T-cell (primary cell): ENCODE data around the gene C14orf119. TPM values are rescaled to one million over a fixed set of nuclear protein-coding genes. Genes with fewer than 3 reads are reported as not detected.

Source experiments
- ATAC-seq, 4 experiments: fragments of 200-7000 bp in 3 of 4; fragments of 150-1000 bp in 1 of 4; cut with Tn5 transposase; replicated peaks in 1 of 4; 1 replicate in 3 of 4; 2 replicates in 1 of 4; pipeline ENCODE4 v1.10.0; 2021; ENCODE audit warnings: moderate library complexity in 3 of 4, mild to moderate bottlenecking in 2 of 4, moderate number of reproducible peaks in 1 of 4
- CTCF ChIA-PET, 2 donors: fragments of 300-600 bp; sonication (Branson Sonifier 250); formaldehyde crosslinking; loops; one replicate each; lab custom pipeline; 2022; ENCODE audit warnings: antibody characterized with exemption in 2 of 2; lab: Charles Lee
- POLR2A ChIA-PET, 2 donors: fragments of 300-600 bp; sonication (Branson Sonifier 250); formaldehyde crosslinking; loops; one replicate each; lab custom pipeline; 2022; ENCODE audit warnings: antibody characterized with exemption in 2 of 2; lab: Charles Lee
- DNase-seq, 35 experiments: peaks; one replicate each; pipeline versions ENCODE4 v3.0.0 to v3.0.0-alpha.2; 2013 to 2023
- H3K27ac ChIP-seq: one replicate; pipeline ENCODE4 v1.5.1; 2013; ENCODE audit warnings: low read length
- H3K27me3 ChIP-seq, 2 experiments: replicated peaks in 1 of 2; 1 replicate in 1 of 2; 2 replicates in 1 of 2; pipeline versions ENCODE4 v1.6.1 to v1.7.0; 2013; ENCODE audit warnings: low read length in 1 of 2, mixed read lengths in 1 of 2; ENCODE audit not compliant: control insufficient read depth in 2 of 2, insufficient read depth in 2 of 2; ENCODE audit errors: extremely low read depth in 1 of 2
- H3K36me3 ChIP-seq, 2 donors: 1 replicate in 1 of 2; 2 replicates in 1 of 2; pipeline versions ENCODE4 v1.6.1 to v1.7.0; 2013; ENCODE audit warnings: low read length in 1 of 2; ENCODE audit not compliant: control insufficient read depth in 2 of 2, insufficient read depth in 1 of 2; ENCODE audit errors: extremely low read depth in 1 of 2
- H3K4me1 ChIP-seq, 2 experiments: 1 replicate in 1 of 2; 2 replicates in 1 of 2; pipeline versions ENCODE4 v1.6.1 to v1.7.0; 2013; ENCODE audit warnings: low read length in 2 of 2, mixed read lengths in 1 of 2; ENCODE audit not compliant: insufficient read depth in 2 of 2, control insufficient read depth in 1 of 2; ENCODE audit errors: extremely low read depth in 1 of 2
- H3K4me3 ChIP-seq, 2 donors: 1 replicate in 1 of 2; 2 replicates in 1 of 2; pipeline versions ENCODE4 v1.5.1 to v1.7.0; 2013; ENCODE audit warnings: mild to moderate bottlenecking in 2 of 2, low read length in 1 of 2, moderate library complexity in 1 of 2; ENCODE audit not compliant: control insufficient read depth in 1 of 2; ENCODE audit errors: extremely low read depth in 1 of 2
- H3K9me3 ChIP-seq: 2 replicates; pipeline ENCODE4 v1.7.0; 2013
- H3K27ac Mint-ChIP-seq, 2 donors: one replicate each; pipeline ENCODE4 v1.8.0; 2020 to 2021; ENCODE audit warnings: mild to moderate bottlenecking in 2 of 2, mixed read lengths in 2 of 2
- H3K27me3 Mint-ChIP-seq, 2 donors: one replicate each; pipeline ENCODE4 v1.8.0; 2021 to 2022; ENCODE audit warnings: mixed read lengths in 2 of 2
- H3K36me3 Mint-ChIP-seq: one replicate; pipeline ENCODE4 v1.8.0; 2021; ENCODE audit warnings: mixed read lengths
- H3K4me1 Mint-ChIP-seq, 3 donors: one replicate each; pipeline ENCODE4 v1.8.0; 2020 to 2022; ENCODE audit warnings: mixed read lengths in 3 of 3, mild to moderate bottlenecking in 1 of 3
- H3K4me3 Mint-ChIP-seq, 3 donors: one replicate each; pipeline ENCODE4 v1.8.0; 2020 to 2022; ENCODE audit warnings: mild to moderate bottlenecking in 3 of 3, mixed read lengths in 3 of 3, moderate library complexity in 3 of 3
- H3K9me3 Mint-ChIP-seq, 3 donors: one replicate each; pipeline ENCODE4 v1.8.0; 2020 to 2022; ENCODE audit warnings: mixed read lengths in 3 of 3
- WGBS: methylation state at CpG from one replicate; pipeline ENCODE4 v1.1.5; 2013; ENCODE audit warnings: missing lambda C conversion rate; ENCODE audit not compliant: insufficient coverage; 5-methylcytosine and 5-hydroxymethylcytosine counted together
- total RNA-seq, 35 experiments: library from RNA in 6 of 35; stranded (reverse) in 6 of 35; fragments of 120-200 nt in 1 of 35; gene quantifications; one replicate each; pipeline versions ENCODE4 v1.2.1 to v1.2.4 and lab custom pipeline; 2013 to 2026

Gene C14orf119
- total RNA-seq, 5 donors from 2014 or later (not counting 1 experiment from before 2014, with no cell fraction given): 9.5 to 47.7 (median 43.6) TPM

DNA sequence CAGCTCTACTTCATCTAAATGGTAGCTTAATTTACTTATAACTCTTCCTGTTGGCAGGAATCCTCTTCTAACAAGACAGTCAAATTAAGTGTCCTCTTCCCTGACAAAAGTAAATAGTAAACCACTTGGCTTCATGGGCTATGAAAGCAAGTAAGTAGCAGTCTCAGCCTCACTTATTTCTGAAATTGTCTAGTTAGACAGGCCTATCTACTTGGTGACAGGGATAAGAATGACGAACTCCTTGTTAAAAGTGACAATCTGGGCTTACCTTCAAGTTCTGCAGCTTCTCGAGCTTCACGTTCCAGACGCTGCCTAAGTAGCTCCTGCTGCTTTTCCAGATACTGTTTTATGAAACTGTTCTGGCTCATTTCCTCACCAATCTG is 5.1 kb upstream of the C14orf119 start:
- H3K27ac Mint-ChIP-seq: no peak overlapping the region
- H3K36me3 Mint-ChIP-seq: peaks cover 41% of the 10 kb centered on the region
- no peak overlapping the region for H3K4me3 Mint-ChIP-seq

DNA sequence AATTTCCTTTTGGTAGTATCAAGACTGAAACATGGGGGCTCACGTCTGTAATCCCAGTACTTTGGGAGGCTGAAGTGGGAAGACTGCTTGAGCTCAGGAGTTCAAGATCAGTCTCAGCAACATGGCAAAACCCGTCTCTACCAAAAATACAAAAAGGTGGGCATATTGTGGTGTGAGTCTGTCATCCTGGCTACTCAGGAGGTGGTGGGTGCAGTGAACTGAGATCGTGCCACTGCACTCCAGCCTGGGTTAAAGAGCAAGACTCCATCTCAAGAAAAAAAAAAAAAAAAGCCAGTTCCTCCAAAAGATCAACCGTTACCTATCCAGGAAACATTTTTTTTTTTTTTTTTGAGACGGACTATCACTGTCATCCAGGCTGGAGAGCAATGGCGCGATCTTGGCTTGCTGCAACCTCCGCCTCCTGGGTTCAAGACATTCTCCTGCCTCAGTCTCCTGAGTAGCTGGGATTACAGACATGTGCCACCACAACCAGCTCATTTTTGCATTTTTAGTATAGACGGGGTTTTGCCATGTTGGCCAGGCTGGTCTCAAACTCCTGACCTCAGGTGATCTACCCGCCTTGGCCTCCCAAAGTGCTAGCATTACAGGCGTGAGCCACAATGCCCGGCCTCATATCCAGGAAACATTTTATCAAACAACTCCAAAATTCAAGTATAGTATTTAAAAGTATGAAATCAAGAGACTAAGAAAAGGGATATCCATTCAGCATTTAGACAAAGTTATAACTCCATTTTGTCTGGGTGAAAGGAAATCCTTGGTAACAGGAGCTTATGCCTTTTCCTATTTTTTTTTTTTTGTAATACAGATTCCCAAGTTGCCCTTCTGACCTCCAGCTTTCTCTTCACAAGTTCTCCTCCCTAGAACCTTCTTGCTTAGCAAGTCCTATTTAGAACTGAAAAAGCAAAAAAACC is 3.7 kb upstream of the C14orf119 start:
- H3K4me1 ChIP-seq: peaks cover 12 to 13% of the 10 kb centered on the region in 2 experiments
- DNase-seq: no peak
- H3K27me3 ChIP-seq: no peaks in the 10 kb centered on the region
- WGBS: 95% methylated on average over 5 of the region's 12 CpGs
- Mint-ChIP-seq H3K9me3 (no peaks in the 10 kb centered on the region), H3K27ac (no peak overlapping the region), H3K27me3 (no peaks in the 10 kb centered on the region), H3K4me1 (peaks cover 26 to 51% (median 41%) of the 10 kb centered on the region in 3 donors), H3K36me3 (peaks cover 34% of the 10 kb centered on the region), H3K4me3 (no peak overlapping the region)
- H3K4me3 ChIP-seq: no peak overlapping the region
- peaks cover 3 to 65% of the 10 kb centered on the region in 2 donors for H3K36me3 ChIP-seq
- POLR2A ChIA-PET: interaction anchor here (0.6 to 1.1 kb wide), 3 partner anchors 14 to 1267 kb away, joined by 3 to 6 read pairs (median 3); no protein-coding TSS in a partner anchor
- CTCF ChIA-PET: interaction anchor here in 1 of 2 donors (0.5 to 2.4 kb wide), 8 partner anchors 10 to 120 kb away, joined by 3 to 11 read pairs (median 6); no protein-coding TSS in a partner anchor
- ATAC-seq: no peak
- no peaks in the 10 kb centered on the region for H3K9me3 ChIP-seq
- no peak overlapping the region for H3K27ac ChIP-seq

More for the DNA sequence above, 5.1 kb upstream of the C14orf119 start:
- H3K4me1 Mint-ChIP-seq: peaks cover 31 to 59% (median 52%) of the 10 kb centered on the region in 3 donors
- no peaks in the 10 kb centered on the region for H3K9me3 ChIP-seq
- no peak overlapping the region for H3K4me3 ChIP-seq
- H3K27me3 Mint-ChIP-seq: no peaks in the 10 kb centered on the region
- ChIA-PET POLR2A (interaction anchor here in 1 of 2 donors (0.6 kb wide), 1 partner anchor 9 kb away, joined by 7 read pairs; no protein-coding TSS in a partner anchor), CTCF (interaction anchor here (1.1 to 2.4 kb wide), 4 partner anchors 9 to 66 kb away, joined by 3 to 11 read pairs (median 7); no protein-coding TSS in a partner anchor)
- WGBS: 100% methylated on average over 1 of the region's 4 CpGs
- DNase-seq (no peak), ATAC-seq (no peak)
- H3K27ac ChIP-seq: no peak overlapping the region
- H3K4me1 ChIP-seq: peaks cover 11 to 12% of the 10 kb centered on the region in 2 experiments
- H3K27me3 ChIP-seq: no peaks in the 10 kb centered on the region
- H3K36me3 ChIP-seq: peaks cover 3 to 78% of the 10 kb centered on the region in 2 donors
- H3K9me3 Mint-ChIP-seq: no peaks in the 10 kb centered on the region

DNA sequence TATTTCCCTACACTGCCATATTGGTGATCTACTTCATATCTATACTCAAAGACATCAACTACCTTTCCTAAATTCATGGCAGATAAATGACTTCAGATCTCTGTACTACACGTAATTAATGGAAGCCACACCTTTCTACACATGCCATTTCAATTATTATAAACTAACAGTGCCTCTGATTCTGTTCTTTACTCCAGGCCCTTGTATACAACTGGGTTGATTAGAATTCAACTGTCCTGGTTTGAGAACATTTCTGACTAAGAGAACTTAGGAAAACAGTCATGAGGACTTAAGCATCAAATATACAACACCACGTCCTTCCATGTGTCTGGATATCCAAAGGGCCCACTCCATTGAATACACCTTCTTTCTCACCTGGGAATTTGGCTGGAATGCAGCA is 2.2 kb upstream of the C14orf119 start:
- H3K27ac ChIP-seq: no peak overlapping the region
- 100% methylated on average over 1 of the region's 2 CpGs for WGBS
- H3K36me3 ChIP-seq: peaks cover 3 to 57% of the 10 kb centered on the region in 2 donors
- ChIA-PET CTCF (interaction anchor here in 1 of 2 donors (1.0 to 1.5 kb wide), 2 partner anchors 24 to 28 kb away, joined by 4 to 9 read pairs; no protein-coding TSS in a partner anchor), POLR2A (interaction anchor here in 1 of 2 donors (1.1 kb wide), 1 partner anchor 16 kb away, joined by 6 read pairs; no protein-coding TSS in a partner anchor)
- peak overlapping the region in 1 of 2 donors; percentile 34 for H3K27ac Mint-ChIP-seq
- no peaks in the 10 kb centered on the region for H3K27me3 ChIP-seq
- ATAC-seq (no peak), DNase-seq (no peak)
- no peaks in the 10 kb centered on the region for H3K27me3 Mint-ChIP-seq
- H3K9me3 ChIP-seq: no peaks in the 10 kb centered on the region
- peaks cover 18 to 23% of the 10 kb centered on the region in 2 experiments for H3K4me1 ChIP-seq
- H3K36me3 Mint-ChIP-seq: peaks cover 35% of the 10 kb centered on the region
- H3K4me3 Mint-ChIP-seq: no peak overlapping the region
- H3K9me3 Mint-ChIP-seq: no peaks in the 10 kb centered on the region
- no peak overlapping the region for H3K4me3 ChIP-seq
- peaks cover 26 to 53% (median 31%) of the 10 kb centered on the region in 3 donors for H3K4me1 Mint-ChIP-seq

DNA sequence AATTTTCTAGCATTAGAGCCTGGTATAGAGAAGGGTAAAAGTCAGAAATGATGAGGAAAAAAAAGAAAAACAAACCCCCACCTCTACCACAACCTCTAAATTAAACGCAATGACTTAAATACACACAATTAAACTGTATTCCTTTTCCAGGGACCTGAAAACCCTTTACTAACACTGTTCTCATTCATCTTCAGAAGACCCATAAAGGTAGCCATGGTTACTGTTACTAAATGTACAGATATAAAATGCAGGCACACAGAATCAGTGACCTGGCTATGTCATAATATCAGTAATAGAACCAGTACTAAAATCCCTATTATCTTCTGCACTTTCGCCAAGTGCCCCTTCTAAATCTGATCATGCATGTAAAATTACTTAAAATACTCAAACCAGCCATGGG is 1.8 kb upstream of the C14orf119 start:
- H3K27me3 ChIP-seq: no peaks in the 10 kb centered on the region
- Mint-ChIP-seq H3K9me3 (no peaks in the 10 kb centered on the region), H3K27ac (no peak overlapping the region), H3K36me3 (peaks cover 39% of the 10 kb centered on the region), H3K4me1 (peaks cover 22 to 58% (median 33%) of the 10 kb centered on the region in 3 donors), H3K27me3 (no peaks in the 10 kb centered on the region), H3K4me3 (no peak overlapping the region)
- H3K4me3 ChIP-seq: peak overlapping the region; percentile 77 to 91
- 86% methylated on average over 1 of the region's 2 CpGs for WGBS
- H3K4me1 ChIP-seq: peaks cover 18 to 23% of the 10 kb centered on the region in 2 experiments
- peaks cover 3 to 57% of the 10 kb centered on the region in 2 donors for H3K36me3 ChIP-seq
- POLR2A ChIA-PET: interaction anchor here in 1 of 2 donors (1.8 kb wide), 2 partner anchors 22 to 25 kb away, joined by 7 to 9 read pairs; no protein-coding TSS in a partner anchor
- no peaks in the 10 kb centered on the region for H3K9me3 ChIP-seq
- H3K27ac ChIP-seq: no peak overlapping the region
- no peak for DNase-seq
- CTCF ChIA-PET: interaction anchor here in 1 of 2 donors (2.1 to 2.8 kb wide), 4 partner anchors 17 to 28 kb away, joined by 18 to 46 read pairs (median 36); no protein-coding TSS in a partner anchor
- ATAC-seq: no peak

DNA sequence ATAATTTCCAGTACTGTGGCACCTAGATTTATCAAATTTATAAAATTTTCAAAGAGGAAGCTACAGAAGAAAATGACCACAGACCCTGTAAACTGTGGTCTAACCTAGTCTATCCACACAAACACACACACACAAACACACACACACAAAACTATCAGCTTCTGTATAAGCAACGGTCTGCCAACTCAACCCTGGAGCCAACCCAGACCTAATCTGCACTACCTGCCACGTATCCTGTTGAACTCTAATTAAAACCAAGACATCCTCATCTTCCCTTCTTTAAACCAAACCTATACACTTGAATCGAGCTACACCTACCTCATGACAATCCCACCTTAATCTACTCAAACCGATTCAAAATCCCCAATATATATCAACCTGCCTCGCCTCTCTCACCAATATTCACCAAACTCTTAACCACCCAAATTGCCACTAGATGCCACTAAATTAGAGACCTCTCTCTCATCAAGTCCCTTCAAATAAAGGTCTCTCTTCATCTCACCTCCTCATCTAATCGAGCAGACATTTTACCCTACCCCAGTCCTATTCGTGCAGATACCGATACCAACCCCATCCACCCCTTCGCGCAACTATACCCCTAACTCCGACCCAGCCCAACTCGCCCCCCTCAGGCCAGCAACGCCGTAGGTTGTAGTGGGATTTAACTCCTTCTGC is 1.2 kb upstream of the C14orf119 start:
- Mint-ChIP-seq H3K27me3 (no peaks in the 10 kb centered on the region), H3K9me3 (no peaks in the 10 kb centered on the region), H3K4me3 (no peak overlapping the region), H3K27ac (no peak overlapping the region), H3K36me3 (peaks cover 45% of the 10 kb centered on the region), H3K4me1 (peaks cover 22 to 61% (median 35%) of the 10 kb centered on the region in 3 donors)
- POLR2A ChIA-PET: interaction anchor here (0.6 to 2.1 kb wide), 11 partner anchors 17 to 1822 kb away, joined by 3 to 14 read pairs (median 3); partner anchors contain the start of genes CEBPE (in 1 of the 2), HOMEZ (in 1 of the 2) and PABPN1 (in 1 of the 2)
- peak overlapping the region; percentile 77 to 91 for H3K4me3 ChIP-seq
- no peak for ATAC-seq
- CTCF ChIA-PET: interaction anchor here (0.5 to 2.8 kb wide), 18 partner anchors 15 to 1237 kb away, joined by 3 to 46 read pairs (median 7); partner anchors contain the start of genes DAD1 (in 1 of the 2), LRP10 (in 1 of the 2), PABPN1 (in 1 of the 2) and PRMT5 (in 1 of the 2)
- peak overlapping the region; percentile 94 for H3K27ac ChIP-seq
- peaks cover 18 to 23% of the 10 kb centered on the region in 2 experiments for H3K4me1 ChIP-seq
- H3K27me3 ChIP-seq: no peaks in the 10 kb centered on the region
- H3K36me3 ChIP-seq: peaks cover 3 to 57% of the 10 kb centered on the region in 2 donors
- DNase-seq: peak in 3 of 35 experiments; percentile 60 to 74 (median 63)
- no peaks in the 10 kb centered on the region for H3K9me3 ChIP-seq
- 4% methylated on average over 5 of the region's 14 CpGs for WGBS
